ENCODE measurements around the gene MAP1LC3B.

The MAP1LC3B gene

GRCh38 chr16:87404764-87405625 is 12.9 kb downstream of the MAP1LC3B start:
- no peak overlapping the region for H3K4me3 ChIP-seq (ENCODE audit: low read depth, low read length)
- TF ChIP-seq CTCF (IDR thresholded peaks at IDR 0.05; ENCODE audit: insufficient read depth, low read length, missing control alignments) = no peak
- ChIA-PET POLR2A (no interaction called here), CTCF (interaction anchor here (1.5 to 4.6 kb wide), 2 partner anchors 11 to 230 kb away, joined by 3 to 24 read pairs; no protein-coding TSS in a partner anchor)
- no peak for DNase-seq (ENCODE audit: low read depth, low spot score)

GRCh38 chr16:87406495-87407088 is 14.5 kb downstream of the MAP1LC3B start:
- POLR2A ChIA-PET = no interaction called here
- CTCF ChIA-PET = interaction anchor here (0.9 to 1.5 kb wide), 3 partner anchors 10 to 230 kb away, joined by 3 to 9 read pairs (median 4); no protein-coding TSS in a partner anchor
- DNase-seq (ENCODE audit: low read depth, low spot score) = no peak
- H3K4me3 ChIP-seq (ENCODE audit: low read depth, low read length) = no peak overlapping the region
- TF ChIP-seq CTCF (IDR thresholded peaks at IDR 0.05; ENCODE audit: insufficient read depth, low read length, missing control alignments) = no peak

- no peak for TF ChIP-seq CTCF (IDR thresholded peaks at IDR 0.05; ENCODE audit: insufficient read depth, low read length, missing control alignments)
- DNase-seq (ENCODE audit: low read depth, low spot score) = no peak
- H3K4me3 ChIP-seq (ENCODE audit: low read depth, low read length) = no peak overlapping the region
- ChIA-PET POLR2A (no interaction called here), CTCF (interaction anchor here (1.1 to 3.1 kb wide), 3 partner anchors 9 to 228 kb away, joined by 5 to 18 read pairs (median 9); no protein-coding TSS in a partner anchor)
Observed at GRCh38 chr16:87407511-87408112, 15.5 kb downstream of the MAP1LC3B start.

- ChIA-PET CTCF (interaction anchor here (1.2 to 3.1 kb wide), 2 partner anchors 8 to 226 kb away, joined by 5 to 18 read pairs; no protein-coding TSS in a partner anchor), POLR2A (no interaction called here)
- TF ChIP-seq CTCF (IDR thresholded peaks at IDR 0.05; ENCODE audit: insufficient read depth, low read length, missing control alignments) = no peak
- no peak overlapping the region for H3K4me3 ChIP-seq (ENCODE audit: low read depth, low read length)
- DNase-seq (ENCODE audit: low read depth, low spot score) = no peak
Observed at GRCh38 chr16:87409153-87409552, 17.0 kb downstream of the MAP1LC3B start.

- POLR2A ChIA-PET = interaction anchor here (0.7 kb wide), 1 partner anchor 104 kb away, joined by 3 read pairs; no protein-coding TSS in a partner anchor
- DNase-seq (ENCODE audit: low read depth, low spot score) = no peak
- TF ChIP-seq CTCF (IDR thresholded peaks at IDR 0.05; ENCODE audit: insufficient read depth, low read length, missing control alignments) = no peak
- CTCF ChIA-PET = interaction anchor here (1.4 to 3.1 kb wide), 2 partner anchors 15 to 226 kb away, joined by 4 to 18 read pairs; no protein-coding TSS in a partner anchor
- no peak overlapping the region for H3K4me3 ChIP-seq (ENCODE audit: low read depth, low read length)
Observed at GRCh38 chr16:87409781-87410180, 17.6 kb downstream of the MAP1LC3B start.

All from AG04449 (cell line).